ENCODE measurements around the gene NTN1.
"Not testable (repeated sequence)": the region's sequence is repeated elsewhere in the genome, so short reads cannot be mapped to it uniquely, and the experiment has no call there.

DNA sequence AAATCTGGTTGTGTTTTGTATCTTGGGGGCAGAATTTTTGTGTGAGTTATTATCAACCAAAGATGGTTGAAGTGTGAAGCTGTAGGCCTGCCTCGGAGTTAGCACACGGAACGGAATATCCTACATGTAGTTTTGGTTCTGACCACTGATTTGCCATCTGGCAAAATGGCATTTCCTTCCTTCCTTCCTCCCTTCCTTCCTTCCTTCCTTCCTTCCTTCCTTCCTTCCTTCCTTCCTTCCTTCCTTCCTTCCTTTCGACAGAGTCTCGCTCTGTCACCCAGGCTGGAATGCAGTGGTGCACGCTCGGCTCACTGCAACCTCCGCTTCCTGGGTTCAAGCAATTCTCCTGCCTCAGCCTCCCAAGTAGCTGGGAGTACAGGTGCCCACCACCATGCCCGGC lies 85.0 kb downstream of the NTN1 start:
- TF ChIP-seq, protein P1, sequence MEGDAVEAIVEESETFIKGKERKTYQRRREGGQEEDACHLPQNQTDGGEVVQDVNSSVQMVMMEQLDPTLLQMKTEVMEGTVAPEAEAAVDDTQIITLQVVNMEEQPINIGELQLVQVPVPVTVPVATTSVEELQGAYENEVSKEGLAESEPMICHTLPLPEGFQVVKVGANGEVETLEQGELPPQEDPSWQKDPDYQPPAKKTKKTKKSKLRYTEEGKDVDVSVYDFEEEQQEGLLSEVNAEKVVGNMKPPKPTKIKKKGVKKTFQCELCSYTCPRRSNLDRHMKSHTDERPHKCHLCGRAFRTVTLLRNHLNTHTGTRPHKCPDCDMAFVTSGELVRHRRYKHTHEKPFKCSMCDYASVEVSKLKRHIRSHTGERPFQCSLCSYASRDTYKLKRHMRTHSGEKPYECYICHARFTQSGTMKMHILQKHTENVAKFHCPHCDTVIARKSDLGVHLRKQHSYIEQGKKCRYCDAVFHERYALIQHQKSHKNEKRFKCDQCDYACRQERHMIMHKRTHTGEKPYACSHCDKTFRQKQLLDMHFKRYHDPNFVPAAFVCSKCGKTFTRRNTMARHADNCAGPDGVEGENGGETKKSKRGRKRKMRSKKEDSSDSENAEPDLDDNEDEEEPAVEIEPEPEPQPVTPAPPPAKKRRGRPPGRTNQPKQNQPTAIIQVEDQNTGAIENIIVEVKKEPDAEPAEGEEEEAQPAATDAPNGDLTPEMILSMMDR (IDR thresholded peaks at IDR 0.05; ENCODE audit: low read depth, low read length, poor library complexity, severe bottlenecking): not testable (repeated sequence)
- not testable (repeated sequence) for TF ChIP-seq EZH2phosphoT487 (IDR thresholded peaks at IDR 0.05; ENCODE audit: borderline replicate concordance, low read length)

All from DOHH2 (cell line).